HG02763 (cell line): ENCODE results near the gene UACA.
"Not testable (repeated sequence)": the region's sequence is repeated elsewhere in the genome, so short reads cannot be mapped to it uniquely, and the experiment has no call there.

Experiments
- ATAC-seq: cut with Tn5 transposase; IDR thresholded peaks from one replicate; pipeline ENCODE4 v1.9.1; 2021; ENCODE audit warnings: mild to moderate bottlenecking, moderate library complexity; ENCODE audit not compliant: unreplicated experiment

UACA gene

GRCh38 chr15:70633103-70633831, 130.1 kb downstream of the UACA start:
- ATAC-seq: no peak

GRCh38 chr15:70632491-70633102, 130.8 kb downstream of the UACA start:
- no peak for ATAC-seq

DNA sequence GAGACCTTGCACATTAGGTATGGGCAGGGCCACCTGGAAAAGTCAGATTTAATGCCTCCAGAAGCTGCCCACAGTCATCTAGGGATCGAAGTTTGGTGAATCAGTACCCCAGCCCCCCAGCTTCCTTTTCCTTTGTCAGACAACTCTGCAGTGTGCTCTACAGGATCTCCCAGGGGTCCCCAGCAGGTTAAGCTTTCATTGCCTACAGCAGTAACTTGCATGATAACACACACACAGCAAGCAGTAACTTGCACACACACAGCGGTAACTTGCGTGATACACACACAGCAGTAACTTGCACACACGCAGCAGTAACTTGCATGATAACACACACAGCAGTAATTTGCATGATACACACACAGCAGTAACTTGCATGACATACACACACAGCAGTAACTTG, 131.3 kb downstream of the UACA start:
- ATAC-seq: no peak

- ATAC-seq: no peak
Measured at GRCh38 chr15:70629735-70630273, 133.6 kb downstream of the UACA start.

DNA sequence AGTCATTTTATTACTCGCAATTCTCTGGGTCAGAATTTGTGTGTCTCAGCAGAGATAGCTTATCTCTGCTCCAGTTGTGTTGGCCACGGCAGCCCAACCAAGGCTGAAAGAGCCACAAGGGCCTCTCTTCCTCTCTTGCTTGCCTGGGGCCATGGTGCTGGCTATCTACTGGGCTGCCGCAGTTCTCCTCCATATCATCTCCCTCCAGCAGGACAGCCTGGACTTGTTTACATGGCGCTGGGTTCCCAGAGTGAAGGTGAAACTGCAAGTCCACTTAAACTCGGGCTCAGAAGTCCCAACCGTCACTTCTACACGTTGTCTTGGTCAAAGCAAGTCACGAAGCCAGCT, 134.8 kb downstream of the UACA start:
- ATAC-seq: no peak

DNA sequence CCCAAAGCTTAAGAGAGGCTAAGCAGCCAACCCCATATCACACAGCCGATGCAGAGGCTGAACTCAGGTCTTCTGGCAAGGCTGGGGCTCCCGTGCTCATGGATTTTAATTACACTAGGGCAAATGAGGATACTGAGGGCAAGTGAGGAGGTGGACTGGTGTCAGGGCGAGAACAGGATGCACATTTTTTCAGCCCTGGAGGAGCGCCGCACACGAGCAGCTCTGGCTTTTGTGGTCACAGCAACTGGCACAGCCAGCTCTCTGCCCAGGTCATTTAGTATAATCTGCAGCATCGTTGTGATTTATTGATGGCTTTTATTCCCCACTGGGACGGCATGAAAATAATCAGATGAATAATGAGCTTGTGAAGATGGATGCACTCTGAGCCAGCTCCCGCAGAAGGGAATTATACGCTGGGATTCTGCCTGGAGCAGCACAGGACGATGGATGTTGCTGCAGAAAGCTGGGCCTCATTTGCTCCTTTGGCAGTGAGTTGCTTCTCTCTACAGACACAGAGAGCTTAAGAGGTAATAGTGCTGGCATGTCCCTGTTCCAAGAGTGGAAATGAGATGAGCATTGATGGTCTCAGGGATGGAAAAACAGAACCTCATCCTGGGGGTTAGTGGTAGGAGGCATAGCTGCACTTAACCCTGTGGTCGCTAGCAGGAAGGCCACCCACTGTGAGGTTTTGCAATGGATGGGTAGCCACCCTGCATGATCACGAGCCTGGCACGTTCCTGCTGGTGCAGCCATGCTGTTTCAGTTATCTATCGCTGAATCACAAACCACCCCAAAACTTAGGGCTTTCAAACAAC, 135.4 kb downstream of the UACA start:
- ATAC-seq: no peak

DNA sequence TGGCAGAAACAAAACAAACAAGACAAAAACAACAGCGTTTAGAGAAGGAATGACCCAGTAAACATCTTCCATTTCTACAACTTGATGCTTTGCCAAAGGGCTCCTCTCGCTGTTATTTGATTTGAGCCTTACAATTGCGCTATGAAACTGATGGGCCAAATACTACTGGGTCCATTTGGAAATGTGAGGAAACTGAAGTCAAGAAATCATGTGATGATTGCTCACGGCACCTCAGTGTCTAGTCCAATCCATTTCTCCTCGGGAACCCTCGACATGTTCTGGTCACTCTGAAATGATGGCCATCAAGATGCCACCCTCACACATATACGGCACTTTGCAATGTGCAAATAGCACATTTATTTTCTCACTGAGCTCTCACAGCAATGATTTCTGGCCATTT, 136.0 kb downstream of the UACA start:
- no peak for ATAC-seq

DNA sequence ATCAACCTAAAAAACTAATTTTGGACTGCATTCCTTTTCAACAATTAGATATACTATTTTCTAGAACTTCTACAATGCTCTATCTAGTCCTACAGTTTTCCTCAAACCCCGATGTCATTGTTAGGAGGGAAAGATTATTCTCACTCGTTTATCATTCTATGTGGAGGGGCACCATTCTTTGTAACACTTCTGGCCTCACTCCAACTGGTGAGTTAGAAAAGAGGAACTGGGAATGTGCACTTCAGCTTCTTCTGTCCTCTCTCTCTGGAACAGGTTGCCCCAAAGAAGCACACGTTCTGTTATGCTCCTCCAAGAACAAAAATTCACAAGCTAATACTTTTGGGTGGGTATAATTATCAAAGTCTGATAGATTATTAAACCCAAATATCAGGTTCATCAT, 137.9 kb downstream of the UACA start:
- no peak for ATAC-seq

GRCh38 chr15:70625011-70625410, 138.3 kb downstream of the UACA start:
- ATAC-seq: no peak

DNA sequence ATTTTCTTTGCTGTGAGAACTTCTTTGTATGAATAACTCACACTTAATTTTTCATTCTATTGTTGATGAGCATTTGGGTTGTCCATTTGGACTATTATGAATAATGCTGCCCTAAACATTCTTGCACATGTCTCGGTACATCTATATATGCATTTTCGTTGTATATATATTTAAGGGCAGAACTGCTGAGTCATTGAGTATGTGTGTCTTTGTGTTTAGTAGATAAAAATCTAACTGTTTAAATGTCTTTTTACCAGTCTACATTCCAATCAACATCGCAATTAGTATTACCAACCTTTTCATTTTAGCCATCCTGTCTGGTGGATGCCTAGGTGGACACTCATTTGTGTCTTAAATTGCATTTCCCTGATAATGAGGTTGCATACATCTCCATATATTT, 144.4 kb downstream of the UACA start:
- ATAC-seq: no peak

DNA sequence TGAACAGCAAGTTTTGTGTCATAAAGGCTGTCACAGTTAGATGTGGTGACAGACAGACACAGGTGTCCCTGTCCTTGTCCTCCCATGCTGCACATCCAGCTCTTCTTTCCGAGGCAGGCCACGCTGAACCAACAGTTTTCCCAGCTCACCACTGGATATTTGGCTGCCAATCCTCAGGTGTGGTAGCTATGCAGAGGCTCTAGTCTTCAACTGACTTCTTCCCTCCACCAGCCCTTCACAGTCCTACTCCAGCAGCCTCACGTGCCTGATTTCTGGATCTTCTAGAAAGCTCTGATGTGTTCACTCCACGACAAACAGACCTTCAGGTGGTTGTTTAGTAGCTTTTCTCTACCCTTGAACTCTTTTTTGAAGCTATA, 145.5 kb downstream of the UACA start:
- no peak for ATAC-seq

GRCh38 chr15:70617076-70617910, 146.1 kb downstream of the UACA start:
- no peak for ATAC-seq

DNA sequence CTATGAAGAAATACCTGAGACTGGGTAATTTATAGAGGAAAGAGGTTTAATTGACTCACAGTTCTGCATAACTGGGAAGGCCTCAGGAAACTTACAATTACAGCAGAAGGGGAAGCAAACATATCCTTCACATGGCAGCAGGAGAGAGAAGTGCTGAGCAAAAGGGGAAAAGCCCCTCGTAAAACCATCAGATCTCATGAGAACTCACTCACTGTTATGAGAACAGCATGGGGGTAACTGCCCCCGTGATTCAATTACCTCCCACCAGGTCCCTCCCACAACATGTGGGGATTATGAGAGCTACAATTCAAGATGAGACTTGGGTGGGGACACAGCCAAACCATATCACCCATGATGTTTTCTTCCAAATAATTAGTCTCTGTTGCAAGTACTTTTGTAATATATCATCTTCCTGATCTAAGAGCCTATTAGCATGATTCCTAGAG, 147.0 kb downstream of the UACA start:
- not testable (repeated sequence) for ATAC-seq

- no peak for ATAC-seq
Measured at GRCh38 chr15:70615435-70616310, 147.7 kb downstream of the UACA start.

GRCh38 chr15:70614221-70614620, 149.1 kb downstream of the UACA start:
- no peak for ATAC-seq

DNA sequence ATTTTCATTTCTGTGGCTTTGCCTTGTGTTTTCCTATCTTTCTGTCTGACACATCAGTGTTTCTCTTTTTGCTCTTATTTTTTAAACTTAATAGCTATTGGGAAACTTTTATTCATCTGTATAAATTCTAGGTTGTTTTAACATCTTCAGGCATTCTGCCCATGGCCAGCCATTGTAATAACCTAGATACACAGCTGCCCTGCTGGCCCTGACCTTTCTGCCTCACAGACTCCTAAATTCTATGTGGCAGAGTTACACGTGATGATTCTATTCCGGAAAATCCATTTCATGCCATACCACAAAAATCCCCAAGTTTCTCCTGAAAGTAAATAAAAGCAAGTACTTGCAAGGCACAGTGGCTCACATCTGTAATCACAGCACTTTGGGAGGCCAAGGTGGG, 150.1 kb downstream of the UACA start:
- no peak for ATAC-seq

- no peak for ATAC-seq
Measured at GRCh38 chr15:70611286-70611685, 152.1 kb downstream of the UACA start.

- ATAC-seq: no peak
Measured at GRCh38 chr15:70610541-70610940, 152.8 kb downstream of the UACA start.

DNA sequence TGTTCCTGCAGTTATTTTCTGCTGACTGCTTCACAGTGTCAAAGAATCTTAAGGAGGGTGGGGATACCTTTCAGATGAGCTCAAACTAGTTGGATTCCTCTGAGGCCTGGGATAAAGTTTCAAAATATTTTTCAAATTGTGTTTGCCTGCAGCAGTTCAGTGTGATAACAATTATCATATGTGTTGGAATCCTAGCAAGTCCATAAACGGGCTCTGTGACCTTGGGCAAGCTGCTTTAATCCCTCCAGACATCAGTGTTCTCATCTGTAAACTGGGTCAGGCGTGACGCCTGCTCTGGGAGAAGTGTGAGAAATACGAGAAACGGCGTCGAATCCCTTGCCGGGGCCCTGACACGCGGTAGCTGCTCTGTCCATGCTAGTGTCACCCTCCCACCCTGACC, 153.5 kb downstream of the UACA start:
- no peak for ATAC-seq

- no peak for ATAC-seq
Measured at GRCh38 chr15:70608144-70608543, 155.2 kb downstream of the UACA start.
